GM20431 (cell line): ENCODE data around the gene CDKN2AIPNL.
"Not testable (repeated sequence)": the region's sequence is repeated elsewhere in the genome, so short reads cannot be mapped to it uniquely, and the experiment has no call there.

Experiments
- in situ Hi-C: fragments of 300-500 bp; cut with MseI, MboI; formaldehyde crosslinking; loops from one replicate; pipeline ENCODE4 v1.15.0; 2020; ENCODE audit warnings: low sequenced_read_pairs; ENCODE audit not compliant: unreplicated experiment

CDKN2AIPNL gene

GRCh38 chr5:134439210-134439654 is 27.6 kb upstream of the CDKN2AIPNL start:
- in situ Hi-C loops, result no loop called here

GRCh38 chr5:134438721-134439123 is 27.0 kb upstream of the CDKN2AIPNL start:
- in situ Hi-C loops, result no loop called here

- in situ Hi-C loops, result no loop called here
Observed at GRCh38 chr5:134437847-134438581, 26.3 kb upstream of the CDKN2AIPNL start.

GRCh38 chr5:134437340-134437846 is 25.7 kb upstream of the CDKN2AIPNL start:
- in situ Hi-C loops, result no loop called here

GRCh38 chr5:134436523-134437339 is 25.1 kb upstream of the CDKN2AIPNL start:
- in situ Hi-C loops, result no loop called here

- in situ Hi-C loops, result no loop called here
Observed at GRCh38 chr5:134435560-134435959, 23.9 kb upstream of the CDKN2AIPNL start.

GRCh38 chr5:134432677-134433359 is 21.1 kb upstream of the CDKN2AIPNL start:
- in situ Hi-C loops, result no loop called here

GRCh38 chr5:134432174-134432573 is 20.5 kb upstream of the CDKN2AIPNL start:
- in situ Hi-C loops, result no loop called here

- in situ Hi-C loops, result no loop called here
Observed at GRCh38 chr5:134430001-134430569, 18.4 kb upstream of the CDKN2AIPNL start.

GRCh38 chr5:134427540-134428041 is 15.9 kb upstream of the CDKN2AIPNL start:
- in situ Hi-C loops, result no loop called here

- in situ Hi-C loops, result no loop called here
Observed at GRCh38 chr5:134426361-134426760, 14.7 kb upstream of the CDKN2AIPNL start.

GRCh38 chr5:134423376-134423775 is 11.7 kb upstream of the CDKN2AIPNL start:
- in situ Hi-C loops, result no loop called here

- in situ Hi-C loops, result no loop called here
Observed at GRCh38 chr5:134422791-134423365, 11.2 kb upstream of the CDKN2AIPNL start.

GRCh38 chr5:134421038-134421437 is 9.4 kb upstream of the CDKN2AIPNL start:
- in situ Hi-C loops, result not testable (repeated sequence)

- in situ Hi-C loops, result no loop called here
Observed at GRCh38 chr5:134420343-134420742, 8.7 kb upstream of the CDKN2AIPNL start.

GRCh38 chr5:134418958-134419357 is 7.3 kb upstream of the CDKN2AIPNL start:
- in situ Hi-C loops, result no loop called here

- in situ Hi-C loops, result no loop called here
Observed at GRCh38 chr5:134417707-134418106, 6.0 kb upstream of the CDKN2AIPNL start.

GRCh38 chr5:134413046-134413445 is 1.4 kb upstream of the CDKN2AIPNL start:
- in situ Hi-C loops, result no loop called here

- in situ Hi-C loops, result no loop called here
Observed at GRCh38 chr5:134411228-134411545, 494 bp downstream of the CDKN2AIPNL start.

- in situ Hi-C loops, result no loop called here
Observed at GRCh38 chr5:134410822-134411221, 859 bp downstream of the CDKN2AIPNL start.
